Measurements from ENCODE around the gene NUB1.

DNA sequence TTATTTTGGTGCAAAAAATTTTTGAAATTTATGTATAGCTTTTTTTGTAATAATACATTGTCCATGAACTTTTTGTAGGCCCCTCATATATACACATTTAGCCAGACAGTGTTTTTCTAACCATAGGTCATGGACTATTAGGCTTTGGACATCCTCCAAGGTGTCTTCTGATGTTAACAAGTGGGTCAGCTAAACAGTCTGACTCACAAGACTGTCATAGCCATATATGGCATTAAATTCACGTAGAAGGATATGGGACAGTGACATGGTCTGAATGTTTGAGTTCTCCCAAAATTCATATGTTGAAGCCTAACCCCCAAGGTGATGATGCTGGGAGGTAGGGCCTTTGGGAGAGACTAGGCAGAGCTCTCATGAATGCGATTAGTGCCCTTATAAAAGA lies 14.0 kb upstream of the NUB1 start:
- TF ChIP-seq, protein P1, sequence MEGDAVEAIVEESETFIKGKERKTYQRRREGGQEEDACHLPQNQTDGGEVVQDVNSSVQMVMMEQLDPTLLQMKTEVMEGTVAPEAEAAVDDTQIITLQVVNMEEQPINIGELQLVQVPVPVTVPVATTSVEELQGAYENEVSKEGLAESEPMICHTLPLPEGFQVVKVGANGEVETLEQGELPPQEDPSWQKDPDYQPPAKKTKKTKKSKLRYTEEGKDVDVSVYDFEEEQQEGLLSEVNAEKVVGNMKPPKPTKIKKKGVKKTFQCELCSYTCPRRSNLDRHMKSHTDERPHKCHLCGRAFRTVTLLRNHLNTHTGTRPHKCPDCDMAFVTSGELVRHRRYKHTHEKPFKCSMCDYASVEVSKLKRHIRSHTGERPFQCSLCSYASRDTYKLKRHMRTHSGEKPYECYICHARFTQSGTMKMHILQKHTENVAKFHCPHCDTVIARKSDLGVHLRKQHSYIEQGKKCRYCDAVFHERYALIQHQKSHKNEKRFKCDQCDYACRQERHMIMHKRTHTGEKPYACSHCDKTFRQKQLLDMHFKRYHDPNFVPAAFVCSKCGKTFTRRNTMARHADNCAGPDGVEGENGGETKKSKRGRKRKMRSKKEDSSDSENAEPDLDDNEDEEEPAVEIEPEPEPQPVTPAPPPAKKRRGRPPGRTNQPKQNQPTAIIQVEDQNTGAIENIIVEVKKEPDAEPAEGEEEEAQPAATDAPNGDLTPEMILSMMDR (IDR thresholded peaks at IDR 0.05) = no peak
- TF ChIP-seq POLR2A (IDR thresholded peaks at IDR 0.05) = no peak
